BE2C (cell line): ENCODE results near the gene AHCTF1.
"Not testable (repeated sequence)": the region's sequence is repeated elsewhere in the genome, so short reads cannot be mapped to it uniquely, and the experiment has no call there.

Experiments used
- DNase-seq: peaks from one replicate; pipeline ENCODE4 v3.0.0-alpha.2; 2020
- H3K27me3 ChIP-seq: fragments of 250-450 bp; sonication (Bioruptor Pico); 2 replicates; pipeline ENCODE4 v1.5.1; 2020; ENCODE audit warnings: mild to moderate bottlenecking
- H3K36me3 ChIP-seq: fragments of 250-450 bp; sonication (Bioruptor Pico); 2 replicates; pipeline ENCODE4 v1.5.1; 2020; ENCODE audit warnings: mild to moderate bottlenecking
- H3K4me1 ChIP-seq: fragments of 250-450 bp; sonication (Bioruptor Pico); 2 replicates; pipeline ENCODE4 v1.5.1; 2020
- H3K4me3 ChIP-seq: 2 replicates; pipeline ENCODE4 v1.5.1; 2011; ENCODE audit warnings: low read depth, low read length
- H3K9me3 ChIP-seq: fragments of 250-450 bp; sonication (Bioruptor Pico); 2 replicates; pipeline ENCODE4 v1.5.1; 2020
- CTCF ChIP-seq: IDR thresholded peaks from 2 replicates; pipeline ENCODE4 v1.5.1; 2012; ENCODE audit warnings: mild to moderate bottlenecking, low read depth, low read length

AHCTF1 gene

GRCh38 chr1:246860401-246860800 is 71.3 kb downstream of the AHCTF1 start:
- no peak for TF ChIP-seq CTCF
- Histone ChIP-seq H3K9me3 (no peaks in the 10 kb centered on the region), H3K4me1 (no peaks in the 10 kb centered on the region), H3K27me3 (no peaks in the 10 kb centered on the region), H3K4me3 (no peak overlapping the region), H3K36me3 (peaks cover 86% of the 10 kb centered on the region)
- no peak for DNase-seq

GRCh38 chr1:246856371-246856770 is 75.4 kb downstream of the AHCTF1 start:
- no peak for TF ChIP-seq CTCF
- H3K9me3 ChIP-seq, result no peaks in the 10 kb centered on the region
- peaks cover 87% of the 10 kb centered on the region for H3K36me3 ChIP-seq
- H3K27me3 ChIP-seq, result no peaks in the 10 kb centered on the region
- H3K4me1 ChIP-seq, result no peaks in the 10 kb centered on the region
- no peak overlapping the region for H3K4me3 ChIP-seq
- no peak for DNase-seq

- not testable (repeated sequence) for H3K9me3 ChIP-seq, DNase-seq, H3K4me1 ChIP-seq, H3K4me3 ChIP-seq, H3K27me3 ChIP-seq
- peaks cover 81% of the 10 kb centered on the region for H3K36me3 ChIP-seq
Measured at GRCh38 chr1:246850640-246851039, 81.1 kb downstream of the AHCTF1 start.

GRCh38 chr1:246843876-246844275 is 87.9 kb downstream of the AHCTF1 start:
- no peaks in the 10 kb centered on the region for H3K9me3 ChIP-seq
- H3K36me3 ChIP-seq, result peaks cover 61% of the 10 kb centered on the region
- no peak for DNase-seq
- TF ChIP-seq CTCF, result no peak
- no peak overlapping the region for H3K4me3 ChIP-seq
- no peaks in the 10 kb centered on the region for H3K4me1 ChIP-seq
- no peaks in the 10 kb centered on the region for H3K27me3 ChIP-seq

- H3K36me3 ChIP-seq, result peaks cover 35% of the 10 kb centered on the region
- not testable (repeated sequence) for H3K27me3 ChIP-seq, H3K4me3 ChIP-seq, H3K9me3 ChIP-seq, H3K4me1 ChIP-seq, DNase-seq
Measured at GRCh38 chr1:246840761-246841160, 91.0 kb downstream of the AHCTF1 start.

GRCh38 chr1:246838118-246838456 is 93.7 kb downstream of the AHCTF1 start:
- no peaks in the 10 kb centered on the region for H3K4me1 ChIP-seq
- H3K36me3 ChIP-seq, result peaks cover 20% of the 10 kb centered on the region
- H3K4me3 ChIP-seq, result no peak overlapping the region
- DNase-seq, result no peak
- TF ChIP-seq CTCF, result no peak
- no peaks in the 10 kb centered on the region for H3K9me3 ChIP-seq
- H3K27me3 ChIP-seq, result no peaks in the 10 kb centered on the region

- TF ChIP-seq CTCF, result no peak
- DNase-seq, result no peak
- no peak overlapping the region for H3K4me3 ChIP-seq
- H3K27me3 ChIP-seq, result no peaks in the 10 kb centered on the region
- peaks cover 15% of the 10 kb centered on the region for H3K36me3 ChIP-seq
- H3K4me1 ChIP-seq, result no peaks in the 10 kb centered on the region
- no peaks in the 10 kb centered on the region for H3K9me3 ChIP-seq
Measured at GRCh38 chr1:246837418-246838117, 94.2 kb downstream of the AHCTF1 start.
